Hematopoietic multipotent progenitor cell (in vitro differentiated cells): ENCODE measurements around the gene TAF6L. TPM values are rescaled to one million over a fixed set of nuclear protein-coding genes. Genes with fewer than 3 reads are reported as not detected.
A peak's percentile ranks its signal among the peaks of the same experiment; 100 is the strongest.
"Not testable (repeated sequence)": the region's sequence is repeated elsewhere in the genome, so short reads cannot be mapped to it uniquely, and the experiment has no call there.

Source experiments
- DNase-seq, 3 donors: peaks; one replicate each; pipeline ENCODE4 v3.0.0-alpha.2; 2011 to 2015; ENCODE audit warnings: low read depth in 2 of 3, low spot score in 2 of 3
- total RNA-seq: library from RNA; depleted of rRNA; stranded (reverse); fragments of >200 nt; gene quantifications from one replicate; pipeline ENCODE4 v1.2.3, GENCODE V29; 2012

Gene TAF6L, protein sequence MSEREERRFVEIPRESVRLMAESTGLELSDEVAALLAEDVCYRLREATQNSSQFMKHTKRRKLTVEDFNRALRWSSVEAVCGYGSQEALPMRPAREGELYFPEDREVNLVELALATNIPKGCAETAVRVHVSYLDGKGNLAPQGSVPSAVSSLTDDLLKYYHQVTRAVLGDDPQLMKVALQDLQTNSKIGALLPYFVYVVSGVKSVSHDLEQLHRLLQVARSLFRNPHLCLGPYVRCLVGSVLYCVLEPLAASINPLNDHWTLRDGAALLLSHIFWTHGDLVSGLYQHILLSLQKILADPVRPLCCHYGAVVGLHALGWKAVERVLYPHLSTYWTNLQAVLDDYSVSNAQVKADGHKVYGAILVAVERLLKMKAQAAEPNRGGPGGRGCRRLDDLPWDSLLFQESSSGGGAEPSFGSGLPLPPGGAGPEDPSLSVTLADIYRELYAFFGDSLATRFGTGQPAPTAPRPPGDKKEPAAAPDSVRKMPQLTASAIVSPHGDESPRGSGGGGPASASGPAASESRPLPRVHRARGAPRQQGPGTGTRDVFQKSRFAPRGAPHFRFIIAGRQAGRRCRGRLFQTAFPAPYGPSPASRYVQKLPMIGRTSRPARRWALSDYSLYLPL
- 25.0 TPM for total RNA-seq

DNA sequence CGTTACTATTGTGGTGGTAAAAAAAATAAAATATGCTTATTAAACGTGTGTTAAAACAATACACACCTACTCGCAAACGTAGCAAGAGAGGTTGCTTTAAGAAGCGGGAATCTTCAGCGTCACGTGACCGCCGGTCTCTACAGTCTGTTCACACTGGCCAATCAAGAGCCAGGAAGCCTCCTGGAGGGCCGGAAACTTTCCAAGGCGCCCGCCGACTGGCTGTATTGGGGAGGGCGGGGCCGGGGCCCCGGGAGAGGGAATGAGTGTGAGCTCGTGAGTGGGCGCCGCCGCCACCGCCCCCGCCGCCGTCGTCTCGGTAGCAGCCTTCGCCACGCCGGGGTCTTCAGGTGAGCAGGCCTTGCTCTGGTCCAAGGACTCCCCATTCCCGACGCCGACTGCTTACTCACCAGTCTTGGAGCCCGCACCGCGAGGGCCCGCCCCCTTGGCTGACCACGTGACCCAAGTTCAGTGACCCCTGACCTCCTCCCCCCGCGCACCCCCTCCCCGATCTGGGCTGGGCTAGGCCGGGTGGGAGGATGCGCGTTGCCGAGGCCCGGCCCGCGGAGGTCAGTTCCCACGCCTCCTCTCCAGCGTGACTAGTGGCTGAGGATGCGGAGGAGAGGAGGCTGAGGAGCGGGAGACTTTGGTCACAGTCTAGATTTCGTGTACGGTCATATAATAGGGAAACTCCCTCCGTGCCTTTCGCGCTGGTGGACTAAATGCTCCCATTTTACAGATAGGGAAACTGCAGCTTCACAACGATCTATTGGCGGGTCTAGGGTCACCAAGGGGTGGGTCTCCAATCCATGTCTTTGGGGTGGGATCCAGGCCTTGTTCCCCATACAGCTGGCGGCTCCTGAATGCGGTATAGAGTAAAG lies at the start of gene TAF6L:
Gene TAF6L, plus strand, starts transcription at position 253 of the 878 bp plus-strand sequence. CDS start 4,388 bp downstream, outside the sequence.
- peak; percentile 75 to 91 (median 89) for DNase-seq

DNA sequence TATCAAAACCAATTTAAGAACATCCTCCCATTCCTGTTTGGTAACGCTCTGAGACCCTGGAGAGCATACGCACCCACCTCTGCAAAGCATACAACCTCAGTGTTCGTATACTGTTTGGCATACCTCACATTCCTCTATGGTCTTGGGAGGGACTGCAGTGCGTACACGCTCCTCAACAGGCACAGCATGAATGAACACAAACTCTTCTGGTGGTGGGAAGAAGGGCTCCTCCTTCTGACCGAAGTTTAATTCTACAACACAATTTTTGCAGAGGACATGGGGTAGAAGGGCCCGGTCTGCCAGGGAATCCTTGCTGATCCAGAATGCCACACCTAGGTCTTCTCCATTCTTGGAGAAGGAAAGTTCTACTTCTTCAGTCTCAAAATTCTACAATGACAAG lies 49.2 kb upstream of the TAF6L start:
- DNase-seq: peak in 2 of 3 donors; percentile 44 to 52

DNA sequence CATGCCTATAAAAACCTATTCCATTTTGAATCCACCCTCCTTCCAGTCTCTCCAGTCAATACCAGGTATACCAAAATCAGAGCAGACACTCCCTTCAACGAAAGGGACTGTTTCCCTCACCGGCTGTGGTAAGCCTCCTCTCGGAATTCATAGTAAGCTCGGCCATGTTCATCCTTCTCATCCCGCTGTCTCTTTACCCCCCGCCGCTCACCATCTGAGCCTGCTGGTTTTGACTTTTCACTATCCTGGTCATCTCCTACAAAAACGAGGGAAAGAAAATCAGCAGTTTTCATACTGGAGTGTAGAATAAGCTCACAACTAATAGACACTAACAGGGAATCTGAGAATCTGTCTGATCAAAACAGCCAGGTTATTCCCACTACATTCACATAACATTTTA lies 47.0 kb upstream of the TAF6L start:
- DNase-seq: no peak

DNA sequence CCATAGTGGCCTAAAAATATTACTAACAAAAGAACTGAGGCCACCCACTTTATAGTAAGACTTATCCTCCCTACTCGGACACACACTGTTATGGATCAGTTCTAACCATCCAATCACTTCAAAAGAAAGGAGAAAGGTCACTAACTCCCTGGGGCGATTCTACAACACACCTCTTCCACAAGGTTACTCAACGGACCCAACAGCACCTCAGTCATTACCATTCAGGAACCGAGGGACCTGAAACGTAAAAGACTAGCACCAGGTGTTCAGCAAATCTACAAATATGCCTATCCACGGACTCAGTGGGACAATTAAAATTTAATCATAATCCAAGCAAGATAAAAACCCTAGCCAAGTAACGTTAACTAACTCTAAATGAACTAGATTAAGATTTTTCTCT lies 45.5 kb upstream of the TAF6L start:
- no peak for DNase-seq

DNA sequence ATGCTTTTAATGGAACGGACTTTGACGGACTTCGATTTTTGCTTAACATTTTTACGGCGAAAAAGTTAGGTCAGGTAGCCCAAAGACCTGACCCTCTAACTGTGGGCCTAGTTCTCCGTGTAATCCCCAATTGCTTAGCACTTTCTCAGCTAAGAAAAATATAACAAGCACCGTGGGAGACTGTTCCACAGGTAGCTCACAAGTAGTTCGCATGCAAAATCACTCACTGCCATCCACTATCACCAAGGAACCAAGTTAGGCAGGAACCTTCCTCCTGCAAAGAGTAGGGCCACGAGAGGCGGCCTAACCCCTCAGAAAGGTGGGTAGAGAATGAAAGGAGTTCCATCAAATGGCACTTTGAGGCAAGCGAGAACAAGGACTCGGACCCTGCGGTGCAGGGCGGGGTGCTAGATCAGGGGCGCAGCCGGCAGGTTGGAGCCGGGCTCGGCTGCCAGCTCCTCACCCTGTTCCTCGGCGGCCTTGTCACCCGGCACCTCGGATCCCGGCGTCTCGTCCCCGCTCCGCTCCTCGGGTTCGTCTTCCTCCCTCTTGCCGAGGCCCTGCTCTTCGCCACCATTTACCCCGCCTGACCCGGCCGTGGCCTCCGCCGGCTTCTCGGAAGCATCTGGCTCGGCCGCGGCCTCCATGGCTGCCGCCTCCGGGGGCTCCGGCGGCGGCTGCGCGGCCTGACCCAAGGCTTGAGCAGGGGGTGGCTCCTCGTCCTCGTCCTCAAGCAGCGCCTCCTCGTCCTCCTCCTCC lies 44.9 kb upstream of the TAF6L start:
- no peak for DNase-seq

DNA sequence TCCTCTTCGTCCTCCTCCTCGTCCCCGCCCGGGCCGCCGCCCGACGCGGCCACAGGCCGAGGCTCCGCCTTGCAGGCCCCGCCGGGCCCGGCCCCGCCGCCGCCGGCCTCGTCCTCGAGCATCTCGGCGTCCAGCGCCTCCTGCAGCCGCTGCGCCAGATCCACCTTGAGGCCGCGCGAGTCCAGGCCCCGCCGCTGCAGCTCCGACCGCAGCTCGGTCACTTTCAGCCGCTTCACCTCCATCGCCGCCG lies 44.4 kb upstream of the TAF6L start:
- no peak for DNase-seq

DNA sequence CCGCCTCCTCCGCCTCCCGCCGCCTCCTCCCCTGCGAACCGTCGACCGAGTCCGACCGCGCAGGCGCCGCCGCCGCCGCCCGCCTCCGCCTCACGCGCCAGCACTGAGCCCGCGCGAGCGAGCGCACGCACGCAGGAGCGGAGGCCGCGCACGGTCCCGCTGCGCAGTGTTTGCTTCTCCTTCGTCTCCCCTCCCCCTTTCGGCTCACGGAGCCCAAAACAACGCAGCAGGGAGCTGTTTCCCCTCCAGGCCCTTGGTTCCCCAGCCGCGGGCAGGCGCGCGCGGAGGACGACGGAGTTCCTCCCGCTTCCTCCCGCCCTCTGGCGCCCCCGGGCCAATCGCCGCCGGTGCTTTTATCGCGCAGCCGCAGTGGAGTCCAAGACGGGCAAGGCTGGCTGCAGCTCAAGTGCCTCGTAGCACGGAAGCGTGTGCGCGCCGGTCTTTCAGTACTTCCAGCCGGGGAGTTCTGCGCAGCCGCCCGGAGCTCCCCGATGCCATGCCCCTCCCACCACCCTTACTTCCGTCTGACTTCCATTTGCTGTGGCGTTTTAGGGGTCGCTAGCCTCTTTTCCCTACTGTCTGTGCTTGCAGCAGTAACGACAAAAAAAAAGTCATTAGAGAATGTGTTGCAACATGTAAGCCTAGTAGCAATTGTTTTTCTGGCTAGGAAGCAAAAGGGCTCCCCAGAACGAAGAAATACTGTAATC lies 43.9 kb upstream of the TAF6L start, which contains the start of gene HNRNPUL2:
Gene HNRNPUL2, minus strand, starts transcription at position 293 of the 707 bp plus-strand sequence. CDS start 301 bp downstream, outside the sequence.
- peak; percentile 94 to 100 (median 99) for DNase-seq

DNA sequence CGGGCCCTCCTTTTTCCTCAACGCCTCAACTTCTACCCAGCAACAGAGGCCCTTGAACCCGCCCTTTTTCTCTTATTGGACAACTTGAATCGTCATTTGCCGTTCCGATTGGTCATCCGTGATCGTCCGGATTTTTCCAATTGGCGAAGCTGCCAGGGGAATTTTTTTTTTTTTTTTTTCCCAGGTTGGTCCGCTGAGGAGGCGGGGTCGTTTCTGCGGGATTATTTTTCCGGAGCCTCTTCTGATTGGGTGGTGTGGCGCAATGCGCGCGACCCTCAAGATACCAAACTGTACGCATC lies 43.4 kb upstream of the TAF6L start:
- DNase-seq: peak in 2 of 3 donors; percentile 97 to 99

DNA sequence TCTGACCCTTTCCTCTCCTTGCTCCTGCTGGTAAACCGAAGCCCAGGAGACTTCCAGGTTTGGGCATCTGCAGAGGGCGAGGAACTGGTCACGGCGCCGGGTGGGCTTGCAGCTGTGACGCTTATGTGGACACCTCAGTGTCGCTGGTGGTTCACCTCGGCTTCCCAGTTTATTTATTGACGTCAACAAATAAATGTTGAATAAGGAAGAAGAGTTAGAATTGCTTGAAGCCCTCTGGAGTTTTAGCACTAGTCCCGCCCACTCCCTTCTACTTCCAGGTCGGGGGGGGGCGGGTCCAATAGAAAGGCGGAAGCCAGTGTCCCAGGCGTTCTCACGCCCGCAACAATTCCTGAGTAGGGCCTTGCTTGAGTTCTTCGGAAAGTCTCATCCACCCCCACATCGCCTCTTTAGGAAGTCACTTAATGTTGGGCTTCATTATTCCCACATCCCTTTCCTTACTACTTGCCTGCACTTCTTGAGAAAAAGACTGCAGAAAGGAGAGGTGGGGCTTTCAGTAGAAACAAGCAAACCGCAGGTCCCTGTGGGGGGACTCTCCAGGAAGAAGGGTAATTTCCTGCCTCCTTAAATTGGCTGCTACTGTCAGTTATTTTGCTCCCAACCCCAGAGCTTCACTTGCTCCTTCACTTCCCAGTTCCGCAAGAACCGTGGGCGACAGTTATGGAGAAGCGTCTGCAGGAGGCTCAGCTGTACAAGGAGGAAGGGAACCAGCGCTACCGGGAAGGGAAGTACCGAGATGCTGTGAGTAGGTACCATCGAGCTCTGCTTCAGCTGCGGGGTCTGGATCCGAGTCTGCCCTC lies 42.8 kb upstream of the TAF6L start, which contains the start of gene TTC9C:
Gene TTC9C, plus strand, starts transcription at position 316 of the 818 bp plus-strand sequence. Its CDS starts 363 bp downstream, at position 679.
- DNase-seq: peak; percentile 67 to 93 (median 88)

DNA sequence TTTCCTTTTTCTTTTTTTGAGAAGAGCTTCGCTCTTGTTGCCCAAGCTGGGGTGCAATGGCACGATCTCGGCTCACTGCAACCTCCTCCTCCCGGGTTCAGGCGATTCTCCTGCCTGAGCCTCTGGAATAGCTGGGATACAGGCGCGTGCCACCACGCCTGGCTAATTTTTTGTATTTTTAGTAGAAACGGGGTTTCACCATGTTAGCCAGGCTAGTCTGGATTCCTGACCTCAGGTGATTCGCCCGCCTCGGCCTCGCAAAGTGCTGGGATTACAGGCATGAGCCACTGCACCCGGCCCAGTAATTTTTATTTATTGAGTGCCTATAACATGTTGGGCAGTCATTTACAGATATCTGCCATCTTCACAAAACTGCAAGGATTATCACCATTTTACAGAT lies 41.1 kb upstream of the TAF6L start:
- not testable (repeated sequence) for DNase-seq

DNA sequence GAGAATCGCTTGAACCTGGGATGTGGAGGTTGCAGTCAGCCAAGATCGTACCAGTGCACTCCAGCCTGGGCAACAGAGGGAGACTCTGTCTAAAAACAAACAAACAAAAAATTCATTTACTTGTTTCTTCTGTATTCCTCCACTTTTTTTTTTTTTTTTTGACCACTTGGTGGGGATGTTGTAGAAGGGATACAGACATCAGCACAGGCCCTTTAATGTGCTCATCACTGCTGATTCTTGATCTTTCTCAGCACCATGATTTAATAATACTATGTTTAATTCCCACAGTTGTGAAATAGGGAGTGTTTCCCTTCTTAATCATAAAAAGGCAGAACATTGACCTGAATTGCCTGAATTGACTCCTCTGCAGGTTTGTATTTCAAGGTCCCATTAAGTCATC lies 38.4 kb upstream of the TAF6L start:
- DNase-seq: peak in 2 of 3 donors; percentile 40 to 65

DNA sequence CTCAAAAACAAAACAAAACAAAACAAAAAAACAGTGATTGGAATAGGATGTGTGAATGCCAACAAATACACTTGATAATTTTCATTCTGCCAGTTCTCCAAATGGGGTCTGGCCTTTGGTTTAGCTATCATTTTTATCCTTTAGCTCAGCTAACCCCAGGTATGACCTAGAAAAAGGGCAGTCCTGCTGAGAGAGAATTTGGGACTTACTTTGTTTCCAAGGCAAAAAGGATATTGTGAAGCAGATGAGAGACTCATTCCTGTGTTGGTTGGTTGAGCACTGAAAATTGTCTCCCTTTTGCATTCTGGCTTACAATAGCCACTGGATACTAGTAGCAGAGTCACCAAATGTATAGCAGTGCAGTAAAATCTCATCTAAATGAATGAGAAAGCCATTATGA lies 34.0 kb upstream of the TAF6L start:
- no peak for DNase-seq

DNA sequence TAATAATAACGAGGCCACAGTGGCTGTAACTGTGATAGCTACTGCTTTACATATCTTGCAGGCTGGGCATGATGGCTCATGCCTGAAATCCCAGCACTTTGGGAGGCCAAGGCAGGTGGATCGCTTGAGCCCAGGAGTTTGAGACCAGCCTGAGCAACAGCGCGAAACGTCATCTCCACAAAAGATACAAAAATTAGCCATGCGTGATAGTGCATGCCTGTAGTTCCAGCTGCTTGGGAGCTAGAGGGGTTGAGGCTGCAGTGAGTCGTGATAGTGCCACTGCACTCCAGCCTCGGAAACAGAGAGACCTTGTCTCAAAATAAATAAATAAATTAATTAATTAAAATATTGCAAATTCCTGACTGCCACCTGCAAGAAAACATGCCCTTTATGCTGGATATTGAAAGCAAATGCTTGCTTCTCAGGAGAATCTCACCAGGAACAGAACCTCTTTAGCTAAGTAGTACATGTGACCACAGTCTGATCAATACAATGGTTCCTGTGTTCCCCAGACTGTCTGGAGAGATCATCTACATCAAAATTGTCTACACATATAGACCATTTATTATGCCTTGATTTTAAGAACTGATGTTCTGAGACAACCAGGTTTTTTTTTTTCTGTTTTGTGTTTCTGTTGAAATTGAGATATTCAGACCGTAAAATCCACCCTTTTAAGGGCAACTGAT lies 23.6 kb upstream of the TAF6L start:
- no peak for DNase-seq

DNA sequence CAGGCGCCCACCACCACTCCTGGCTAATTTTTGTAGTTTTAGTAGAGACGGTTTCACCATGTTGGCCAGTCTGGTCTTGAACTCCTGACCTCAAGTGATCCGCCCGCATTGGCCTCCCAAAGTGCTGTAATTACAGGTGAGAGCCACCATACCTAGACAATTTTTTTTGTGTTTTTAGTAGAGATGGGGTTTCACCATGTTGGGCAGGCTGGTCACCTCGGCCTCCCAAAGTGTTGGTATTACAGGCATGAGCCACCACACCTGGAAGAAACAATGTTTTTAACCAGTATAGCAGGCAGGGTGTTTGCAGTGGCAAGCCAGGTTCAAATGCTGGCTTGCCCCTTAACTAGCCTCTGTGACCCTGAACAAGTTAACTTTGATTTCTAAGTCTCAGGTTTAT lies 21.3 kb upstream of the TAF6L start:
- DNase-seq: not testable (repeated sequence)

DNA sequence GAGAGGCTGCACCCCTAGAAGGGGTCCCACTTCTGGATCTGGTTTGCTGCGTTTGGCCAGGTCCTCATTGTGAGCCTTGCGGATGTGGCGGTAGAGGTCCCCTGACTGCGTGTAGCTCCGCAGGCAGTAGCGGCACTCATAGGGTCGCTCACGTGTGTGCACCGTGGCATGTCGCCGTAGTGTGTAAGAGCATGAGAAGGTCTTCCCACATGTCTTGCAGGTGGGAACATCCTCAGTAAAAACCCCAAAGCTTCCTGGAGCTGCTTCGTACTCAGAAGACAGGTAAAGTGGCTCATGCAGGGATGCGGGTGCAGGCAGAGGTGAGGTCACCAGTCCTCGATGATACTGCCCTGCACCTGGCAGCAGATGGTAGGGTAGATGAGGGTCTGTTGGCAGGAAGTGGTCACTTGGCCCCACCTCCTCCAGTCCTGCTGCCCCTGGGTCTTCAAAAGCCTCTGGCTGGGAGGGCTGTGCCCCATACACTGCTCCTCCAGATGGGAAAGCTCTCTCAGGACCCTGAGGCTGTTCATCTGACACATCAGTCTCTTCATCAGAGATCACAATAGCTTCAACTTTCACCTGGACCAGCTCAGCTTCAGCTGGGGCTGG lies 18.9 kb upstream of the TAF6L start:
- no peak for DNase-seq

DNA sequence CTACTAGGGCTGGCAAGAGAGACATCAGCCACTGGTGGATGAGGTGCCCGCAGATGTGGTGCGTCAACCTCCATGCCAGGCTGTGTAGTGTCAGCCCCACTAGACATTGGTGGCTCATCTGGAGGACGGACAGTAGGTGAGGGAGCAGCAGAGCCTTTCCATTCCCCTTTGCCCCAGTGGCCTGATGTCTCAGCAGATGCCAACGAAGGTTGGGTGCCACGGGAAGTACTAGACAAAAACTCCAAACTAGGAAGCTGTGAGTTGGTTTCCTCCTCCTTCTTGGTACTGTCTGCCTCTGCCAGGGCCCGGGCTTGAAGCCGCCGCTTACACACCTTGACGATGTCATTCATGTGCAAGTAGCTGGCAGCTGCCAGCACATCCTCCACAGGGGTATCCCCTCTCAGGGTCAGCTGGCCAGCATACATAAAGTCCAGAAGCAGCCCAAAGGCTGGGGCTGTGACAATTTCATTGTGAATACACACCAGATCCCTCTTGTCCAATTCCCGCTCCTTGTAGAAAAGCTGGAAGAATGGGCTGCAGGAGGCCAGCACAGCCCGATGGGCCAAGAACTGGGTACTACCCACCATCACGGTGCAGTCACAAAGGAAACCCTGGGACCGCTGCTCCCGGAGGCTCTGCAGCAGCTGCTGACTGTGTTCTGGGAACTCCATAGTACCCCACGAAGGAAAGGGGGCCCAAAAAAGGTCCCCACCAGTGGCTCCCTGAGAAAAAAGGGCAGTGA lies 18.0 kb upstream of the TAF6L start:
- DNase-seq: no peak
